Naive thymus-derived CD4-positive, alpha-beta T cell (primary cell): Measurements from ENCODE around the gene PTPRN2. TPM values are rescaled to one million over a fixed set of nuclear protein-coding genes. Genes with fewer than 3 reads are reported as not detected.

Source experiments
- ATAC-seq: fragments of 150-1000 bp; cut with Tn5 transposase; 2 replicates; pipeline ENCODE4 v1.10.0; 2021; ENCODE audit warnings: mild to moderate bottlenecking, moderate library complexity
- CTCF ChIA-PET: fragments of 350-600 bp; sonication (Branson Sonifier 250); formaldehyde crosslinking; loops from one replicate; lab custom pipeline; 2021; ENCODE audit warnings: antibody characterized with exemption; lab: Charles Lee
- POLR2A ChIA-PET: fragments of 350-600 bp; sonication (Branson Sonifier 250); formaldehyde crosslinking; loops from one replicate; lab custom pipeline; 2021; ENCODE audit warnings: antibody characterized with exemption, inconsistent platforms; lab: Charles Lee
- DNase-seq, 9 donors: peaks; one replicate each; pipeline versions ENCODE4 v3.0.0 to v3.0.0-alpha.2; 2020 to 2022; ENCODE audit warnings: mixed read lengths in 1 of 9
- H3K27ac ChIP-seq: one replicate; pipeline ENCODE4 v1.7.0; 2013; ENCODE audit warnings: mild to moderate bottlenecking, low read depth, low read length, moderate library complexity
- H3K27me3 ChIP-seq, 2 donors: one replicate each; pipeline ENCODE4 v1.7.0; 2013; ENCODE audit warnings: low read length in 2 of 2, mild to moderate bottlenecking in 2 of 2, moderate library complexity in 2 of 2; ENCODE audit not compliant: control insufficient read depth in 2 of 2, insufficient read depth in 2 of 2
- H3K36me3 ChIP-seq, 3 experiments: 1 replicate in 2 of 3; 2 replicates in 1 of 3; pipeline ENCODE4 v1.7.0; 2013; ENCODE audit warnings: low read length in 3 of 3, mild to moderate bottlenecking in 3 of 3, moderate library complexity in 1 of 3; ENCODE audit not compliant: insufficient read depth in 3 of 3, control insufficient read depth in 2 of 3
- H3K4me1 ChIP-seq, 2 donors: one replicate each; pipeline ENCODE4 v1.7.0; 2013; ENCODE audit warnings: low read length in 2 of 2, mild to moderate bottlenecking in 2 of 2, moderate library complexity in 1 of 2; ENCODE audit not compliant: control insufficient read depth in 2 of 2, insufficient read depth in 2 of 2
- H3K4me3 ChIP-seq: 2 replicates; pipeline ENCODE4 v1.7.0; 2013; ENCODE audit warnings: mild to moderate bottlenecking, low read length
- H3K9me3 ChIP-seq, 3 experiments: 1 replicate in 2 of 3; 2 replicates in 1 of 3; pipeline ENCODE4 v1.7.0; 2013; ENCODE audit warnings: low read length in 3 of 3; ENCODE audit not compliant: control insufficient read depth in 2 of 3
- H3K27ac Mint-ChIP-seq, 9 donors: one replicate each; pipeline ENCODE4 v1.8.0; 2020 to 2022; ENCODE audit warnings: mixed read lengths in 9 of 9, mild to moderate bottlenecking in 8 of 9, moderate library complexity in 5 of 9, inconsistent platforms in 2 of 9
- H3K27me3 Mint-ChIP-seq, 5 donors: one replicate each; pipeline ENCODE4 v1.8.0; 2021 to 2022; ENCODE audit warnings: mixed read lengths in 5 of 5, mild to moderate bottlenecking in 1 of 5
- H3K36me3 Mint-ChIP-seq, 5 donors: one replicate each; pipeline ENCODE4 v1.8.0; 2020 to 2022; ENCODE audit warnings: mixed read lengths in 5 of 5, mild to moderate bottlenecking in 3 of 5, inconsistent platforms in 1 of 5
- H3K4me1 Mint-ChIP-seq, 7 donors: one replicate each; pipeline ENCODE4 v1.8.0; 2020 to 2022; ENCODE audit warnings: mixed read lengths in 7 of 7, mild to moderate bottlenecking in 3 of 7, inconsistent platforms in 1 of 7
- H3K4me3 Mint-ChIP-seq, 10 donors: one replicate each; pipeline ENCODE4 v1.8.0; 2020 to 2022; ENCODE audit warnings: mild to moderate bottlenecking in 10 of 10, mixed read lengths in 10 of 10, moderate library complexity in 6 of 10, inconsistent platforms in 2 of 10
- H3K9me3 Mint-ChIP-seq, 11 donors: one replicate each; pipeline ENCODE4 v1.8.0; 2020 to 2022; ENCODE audit warnings: mixed read lengths in 11 of 11, mild to moderate bottlenecking in 4 of 11, inconsistent platforms in 1 of 11, moderate library complexity in 1 of 11
- intact Hi-C, 2 donors: fragments of 100-400 bp; cut with micrococcal nuclease; formaldehyde crosslinking; loops; one replicate each; pipeline ENCODE4 v1.15.1; 2023
- polyA plus RNA-seq, 2 donors: library from polyadenylated mRNA; unstranded; fragments of 300-500 nt; fragmentation: Illumina TruSeq; gene quantifications; one replicate each; pipeline ENCODE4 v1.2.3, GENCODE V29; 2021
- total RNA-seq, 6 experiments: library from RNA in 5 of 6; stranded (reverse) in 5 of 6; gene quantifications; 1 replicate in 5 of 6; 2 replicates in 1 of 6; pipeline ENCODE4 v1.2.3 and lab custom pipeline; 2021 to 2026

Gene PTPRN2
- total and polyA plus RNA-seq, 7 experiments from 2014 or later, result 0.58 to 2.3 (median 1.4) TPM

- ATAC-seq (no peak), DNase-seq (no peak)
- no peak overlapping the region for H3K4me3 ChIP-seq
- no peaks in the 10 kb centered on the region for H3K4me1 ChIP-seq
- Mint-ChIP-seq H3K27ac (no peak overlapping the region), H3K4me3 (no peak overlapping the region), H3K27me3 (no peaks in the 10 kb centered on the region), H3K36me3 (no peaks in the 10 kb centered on the region), H3K9me3 (peaks cover 4 to 31% (median 21%) of the 10 kb centered on the region in 11 donors), H3K4me1 (no peaks in the 10 kb centered on the region)
- CTCF ChIA-PET, result no interaction called here
- POLR2A ChIA-PET, result no interaction called here
- H3K9me3 ChIP-seq, result peaks cover 0 to 3% (median 0%) of the 10 kb centered on the region in 3 experiments
- no peaks in the 10 kb centered on the region for H3K36me3 ChIP-seq
- no peaks in the 10 kb centered on the region for H3K27me3 ChIP-seq
- intact Hi-C loops, result no loop called here
- no peak overlapping the region for H3K27ac ChIP-seq
Observed at GRCh38 chr7:158284121-158284520, 303.5 kb downstream of the PTPRN2 start.

GRCh38 chr7:158283016-158283974, 304.3 kb downstream of the PTPRN2 start:
- intact Hi-C loops, result no loop called here
- DNase-seq (no peak), ATAC-seq (no peak)
- ChIA-PET CTCF (no interaction called here), POLR2A (no interaction called here)
- H3K4me3 Mint-ChIP-seq, result no peak overlapping the region
- Histone ChIP-seq H3K4me1 (no peaks in the 10 kb centered on the region), H3K4me3 (no peak overlapping the region), H3K27ac (no peak overlapping the region), H3K27me3 (no peaks in the 10 kb centered on the region), H3K9me3 (no peaks in the 10 kb centered on the region), H3K36me3 (no peaks in the 10 kb centered on the region)
- H3K27ac Mint-ChIP-seq, result no peak overlapping the region
- H3K27me3 Mint-ChIP-seq, result no peaks in the 10 kb centered on the region
- no peaks in the 10 kb centered on the region for H3K4me1 Mint-ChIP-seq
- peaks cover 3 to 23% (median 16%) of the 10 kb centered on the region in 11 donors for H3K9me3 Mint-ChIP-seq
- no peaks in the 10 kb centered on the region for H3K36me3 Mint-ChIP-seq

GRCh38 chr7:158282461-158283001, 305.1 kb downstream of the PTPRN2 start:
- DNase-seq, result no peak
- Mint-ChIP-seq H3K4me3 (no peak overlapping the region), H3K36me3 (no peaks in the 10 kb centered on the region), H3K27ac (no peak overlapping the region), H3K9me3 (peaks cover 0 to 16% (median 14%) of the 10 kb centered on the region in 11 donors), H3K27me3 (no peaks in the 10 kb centered on the region), H3K4me1 (no peaks in the 10 kb centered on the region)
- intact Hi-C loops, result no loop called here
- H3K9me3 ChIP-seq, result no peaks in the 10 kb centered on the region
- no peak for ATAC-seq
- H3K36me3 ChIP-seq, result no peaks in the 10 kb centered on the region
- H3K27ac ChIP-seq, result no peak overlapping the region
- ChIA-PET CTCF (no interaction called here), POLR2A (no interaction called here)
- H3K27me3 ChIP-seq, result no peaks in the 10 kb centered on the region
- no peaks in the 10 kb centered on the region for H3K4me1 ChIP-seq
- H3K4me3 ChIP-seq, result no peak overlapping the region

GRCh38 chr7:158281441-158281840, 306.2 kb downstream of the PTPRN2 start:
- intact Hi-C loops, result no loop called here
- Histone ChIP-seq H3K36me3 (no peaks in the 10 kb centered on the region), H3K4me1 (no peaks in the 10 kb centered on the region), H3K9me3 (no peaks in the 10 kb centered on the region), H3K4me3 (no peak overlapping the region), H3K27ac (no peak overlapping the region), H3K27me3 (no peaks in the 10 kb centered on the region)
- no peaks in the 10 kb centered on the region for H3K36me3 Mint-ChIP-seq
- no peak overlapping the region for H3K4me3 Mint-ChIP-seq
- H3K4me1 Mint-ChIP-seq, result no peaks in the 10 kb centered on the region
- H3K27ac Mint-ChIP-seq, result no peak overlapping the region
- DNase-seq (no peak), ATAC-seq (no peak)
- ChIA-PET CTCF (no interaction called here), POLR2A (no interaction called here)
- H3K9me3 Mint-ChIP-seq, result peaks cover 0 to 8% (median 4%) of the 10 kb centered on the region in 11 donors
- no peaks in the 10 kb centered on the region for H3K27me3 Mint-ChIP-seq

- H3K27ac Mint-ChIP-seq, result no peak overlapping the region
- intact Hi-C loops, result no loop called here
- no peaks in the 10 kb centered on the region for H3K4me1 Mint-ChIP-seq
- ChIA-PET CTCF (no interaction called here), POLR2A (no interaction called here)
- no peaks in the 10 kb centered on the region for H3K27me3 ChIP-seq
- H3K9me3 ChIP-seq, result no peaks in the 10 kb centered on the region
- no peak for ATAC-seq
- H3K36me3 Mint-ChIP-seq, result no peaks in the 10 kb centered on the region
- no peaks in the 10 kb centered on the region for H3K36me3 ChIP-seq
- H3K4me1 ChIP-seq, result no peaks in the 10 kb centered on the region
- DNase-seq, result no peak
- no peak overlapping the region for H3K4me3 Mint-ChIP-seq
- no peak overlapping the region for H3K4me3 ChIP-seq
- H3K27me3 Mint-ChIP-seq, result no peaks in the 10 kb centered on the region
- H3K9me3 Mint-ChIP-seq, result peaks cover 0 to 5% (median 0%) of the 10 kb centered on the region in 11 donors
- no peak overlapping the region for H3K27ac ChIP-seq
Observed at GRCh38 chr7:158280448-158281144, 307.0 kb downstream of the PTPRN2 start.

GRCh38 chr7:158279539-158280447, 307.8 kb downstream of the PTPRN2 start:
- no peak overlapping the region for H3K4me3 Mint-ChIP-seq
- POLR2A ChIA-PET, result no interaction called here
- H3K4me1 Mint-ChIP-seq, result no peaks in the 10 kb centered on the region
- no peak overlapping the region for H3K27ac Mint-ChIP-seq
- ATAC-seq (no peak), DNase-seq (no peak)
- H3K9me3 ChIP-seq, result no peaks in the 10 kb centered on the region
- no peaks in the 10 kb centered on the region for H3K36me3 ChIP-seq
- H3K27me3 Mint-ChIP-seq, result no peaks in the 10 kb centered on the region
- no peak overlapping the region for H3K27ac ChIP-seq
- no peaks in the 10 kb centered on the region for H3K4me1 ChIP-seq
- no peak overlapping the region for H3K4me3 ChIP-seq
- intact Hi-C loops, result no loop called here
- H3K27me3 ChIP-seq, result no peaks in the 10 kb centered on the region
- H3K9me3 Mint-ChIP-seq, result peaks cover 0 to 3% (median 0%) of the 10 kb centered on the region in 11 donors
- CTCF ChIA-PET, result no interaction called here
- no peaks in the 10 kb centered on the region for H3K36me3 Mint-ChIP-seq
